GM12865 (cell line): Measurements from ENCODE around the gene TPCN2.

ENCODE experiments used
- DNase-seq: peaks from one replicate; pipeline ENCODE4 v3.0.0; 2010; ENCODE audit warnings: low read depth
- H3K4me3 ChIP-seq: 2 replicates; pipeline ENCODE4 v1.5.1; 2011; ENCODE audit warnings: mild to moderate bottlenecking, low read depth, low read length, control low read depth
- CTCF ChIP-seq: IDR thresholded peaks from 2 replicates; pipeline ENCODE4 v1.5.1; 2011; ENCODE audit warnings: low read length, control low read depth, low read depth, inconsistent platforms; ENCODE audit not compliant: insufficient read depth; ENCODE audit errors: missing control alignments

Gene TPCN2

DNA sequence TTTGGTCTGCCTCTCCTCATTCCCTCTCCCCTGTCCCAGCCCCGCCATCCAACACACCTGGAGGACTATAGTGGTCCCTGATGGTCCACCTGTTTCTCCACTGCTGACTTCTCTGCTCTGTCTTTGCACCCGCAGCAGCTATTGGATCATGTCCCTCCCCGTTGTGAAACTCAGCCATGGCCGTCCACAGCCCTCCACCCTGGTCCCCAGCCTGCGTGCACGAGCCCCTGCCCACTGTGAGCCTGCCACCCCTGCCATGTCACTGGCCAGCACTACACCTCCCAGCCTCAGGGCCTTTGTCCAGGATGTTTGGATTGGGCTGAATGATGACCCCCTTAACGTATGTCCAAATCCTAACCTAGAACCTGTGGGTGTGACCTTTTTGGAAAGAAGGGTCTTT is 59.3 kb downstream of the TPCN2 start:
- DNase-seq = no peak
- H3K4me3 ChIP-seq = no peak overlapping the region
- no peak for TF ChIP-seq CTCF

GRCh38 chr11:69108559-69108958 is 59.8 kb downstream of the TPCN2 start:
- TF ChIP-seq CTCF = no peak
- no peak overlapping the region for H3K4me3 ChIP-seq
- DNase-seq = no peak

DNA sequence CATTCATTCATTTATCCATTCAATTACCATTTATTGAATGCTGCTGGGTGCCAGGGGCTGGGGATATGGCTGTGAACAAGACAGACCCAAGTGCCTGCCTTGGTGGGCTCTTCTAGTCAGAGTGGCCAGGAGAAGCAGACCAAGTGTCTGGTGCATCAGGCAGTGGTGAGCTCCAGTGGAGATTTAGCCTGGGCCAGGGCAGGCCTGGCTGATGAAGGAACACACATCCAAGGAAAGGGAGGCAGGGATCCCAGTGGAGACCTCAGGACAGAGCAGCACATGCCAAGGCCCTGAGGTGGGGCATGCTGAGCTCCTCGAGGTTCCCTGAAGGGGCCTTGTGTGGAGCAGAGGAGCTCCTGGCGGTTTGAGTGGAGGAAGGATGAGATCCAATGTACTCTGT is 60.4 kb downstream of the TPCN2 start:
- no peak overlapping the region for H3K4me3 ChIP-seq
- DNase-seq = no peak

GRCh38 chr11:69110451-69110850 is 61.7 kb downstream of the TPCN2 start:
- DNase-seq = no peak
- no peak overlapping the region for H3K4me3 ChIP-seq
- TF ChIP-seq CTCF = no peak

More for the DNA sequence above, 60.4 kb downstream of the TPCN2 start:
- TF ChIP-seq CTCF = no peak

DNA sequence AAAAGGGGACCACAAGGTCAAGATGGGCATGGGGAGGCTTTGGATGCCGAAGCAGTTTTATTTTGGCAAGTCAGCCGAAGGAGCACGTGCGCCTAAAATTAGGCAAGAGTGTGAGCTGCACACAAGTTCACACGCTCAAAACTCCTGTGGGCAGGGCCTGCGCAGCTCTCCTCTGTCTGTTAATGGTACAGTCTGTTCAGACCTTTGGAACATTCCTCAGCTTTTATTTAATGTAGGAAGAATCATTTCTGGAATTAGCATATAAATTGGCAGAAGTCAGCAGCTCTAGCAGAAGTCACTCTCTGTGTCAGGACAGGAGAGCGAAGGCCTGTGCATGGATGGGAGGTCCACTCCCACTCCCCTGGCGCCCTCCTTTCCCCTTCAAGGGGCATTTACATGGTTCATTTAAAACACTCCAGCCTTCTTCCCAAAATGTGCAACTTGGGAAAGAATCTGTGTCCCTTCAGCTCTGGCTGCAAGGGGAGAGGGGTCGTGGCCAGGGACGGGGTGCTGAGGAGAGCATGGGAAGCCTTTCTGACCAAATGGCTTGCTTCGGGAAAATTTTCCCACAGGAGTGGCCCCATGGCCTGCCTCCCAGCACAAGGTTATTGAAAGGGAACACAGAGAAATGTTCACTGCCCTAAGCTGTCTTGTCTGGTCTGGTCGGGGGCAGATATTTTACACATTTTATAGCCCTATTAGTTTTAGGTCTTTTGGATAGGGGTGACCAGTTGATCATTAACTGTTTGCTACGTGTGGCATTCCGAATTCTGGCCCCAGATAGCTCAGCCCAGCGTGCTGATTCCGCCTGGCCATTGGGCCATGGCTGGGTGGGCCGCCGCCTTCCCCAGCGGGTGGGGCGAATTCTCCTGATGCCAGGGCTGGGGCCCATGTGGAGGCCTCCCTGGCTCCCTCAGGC is 63.2 kb downstream of the TPCN2 start:
- no peak for TF ChIP-seq CTCF
- no peak overlapping the region for H3K4me3 ChIP-seq
- DNase-seq = no peak

DNA sequence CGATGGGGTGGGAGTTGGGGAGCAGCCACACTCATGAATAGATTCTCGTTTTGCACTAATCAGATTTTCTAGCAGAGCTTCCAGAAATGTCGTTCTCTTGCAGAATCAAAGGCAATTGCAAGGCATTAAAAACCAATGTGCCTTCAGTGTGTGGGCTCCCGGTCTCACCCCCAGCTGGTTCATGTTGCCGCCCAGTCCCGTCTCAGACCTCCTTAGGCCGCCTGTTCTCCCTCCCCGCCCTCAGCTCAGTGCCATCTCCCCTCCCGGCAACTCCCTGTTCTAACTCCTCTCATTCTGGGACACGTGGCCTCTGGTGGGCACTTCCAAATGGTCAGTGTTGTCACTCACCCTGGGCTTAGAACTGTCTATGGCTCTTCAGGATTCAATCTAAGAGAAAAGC is 64.5 kb downstream of the TPCN2 start:
- TF ChIP-seq CTCF = no peak
- DNase-seq = no peak
- no peak overlapping the region for H3K4me3 ChIP-seq
